OCI-LY1 (cell line): Measurements from ENCODE around the gene OR1K1.

Experiments
- EZH2 ChIP-seq: fragments of 200-600 bp; sonication (generic), shearing (Covaris generic); IDR thresholded peaks from 2 replicates; pipeline ENCODE4 v1.8.0; 2017; ENCODE audit warnings: borderline replicate concordance, mixed run types, mild to moderate bottlenecking, antibody characterized with exemption, low read length, moderate library complexity, mixed read lengths
- TF ChIP-seq, protein P1 (sequence below): fragments of 200-600 bp; sonication (generic), shearing (Covaris generic); IDR thresholded peaks from 2 replicates; pipeline ENCODE4 v1.5.1; 2017; ENCODE audit warnings: mild to moderate bottlenecking, antibody characterized with exemption, low read length, moderate library complexity, mixed read lengths

DNA sequence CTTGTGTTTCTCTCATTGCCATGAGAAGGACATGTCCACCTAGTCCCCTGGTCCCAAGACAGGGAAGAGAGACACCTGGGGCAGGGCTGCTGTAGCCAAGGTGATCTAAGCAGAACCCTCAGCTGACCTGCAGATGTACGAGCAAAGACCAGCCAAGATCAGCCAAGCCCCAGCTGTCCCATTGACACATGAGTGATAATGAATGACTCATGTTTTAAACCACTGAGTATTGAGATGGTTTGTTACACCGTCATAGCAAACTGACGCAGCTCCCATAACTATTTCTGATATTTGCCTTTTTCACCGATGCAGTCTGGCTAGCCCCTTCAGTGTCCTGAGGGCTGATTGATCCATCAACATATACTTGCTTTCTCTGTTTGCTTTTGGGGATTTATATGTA is 6.7 kb downstream of the OR1K1 start:
- TF ChIP-seq, protein P1, sequence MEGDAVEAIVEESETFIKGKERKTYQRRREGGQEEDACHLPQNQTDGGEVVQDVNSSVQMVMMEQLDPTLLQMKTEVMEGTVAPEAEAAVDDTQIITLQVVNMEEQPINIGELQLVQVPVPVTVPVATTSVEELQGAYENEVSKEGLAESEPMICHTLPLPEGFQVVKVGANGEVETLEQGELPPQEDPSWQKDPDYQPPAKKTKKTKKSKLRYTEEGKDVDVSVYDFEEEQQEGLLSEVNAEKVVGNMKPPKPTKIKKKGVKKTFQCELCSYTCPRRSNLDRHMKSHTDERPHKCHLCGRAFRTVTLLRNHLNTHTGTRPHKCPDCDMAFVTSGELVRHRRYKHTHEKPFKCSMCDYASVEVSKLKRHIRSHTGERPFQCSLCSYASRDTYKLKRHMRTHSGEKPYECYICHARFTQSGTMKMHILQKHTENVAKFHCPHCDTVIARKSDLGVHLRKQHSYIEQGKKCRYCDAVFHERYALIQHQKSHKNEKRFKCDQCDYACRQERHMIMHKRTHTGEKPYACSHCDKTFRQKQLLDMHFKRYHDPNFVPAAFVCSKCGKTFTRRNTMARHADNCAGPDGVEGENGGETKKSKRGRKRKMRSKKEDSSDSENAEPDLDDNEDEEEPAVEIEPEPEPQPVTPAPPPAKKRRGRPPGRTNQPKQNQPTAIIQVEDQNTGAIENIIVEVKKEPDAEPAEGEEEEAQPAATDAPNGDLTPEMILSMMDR = no peak
- TF ChIP-seq EZH2 = no peak
